Stimulated activated CD4-positive, alpha-beta T cell treated with anti-CD3 and anti-CD28 coated beads, Interleukin-4, amount 100 ng/mL, for 4 hours (primary cell): ENCODE measurements around the gene UNC13D.
"Not testable (repeated sequence)": the region's sequence is repeated elsewhere in the genome, so short reads cannot be mapped to it uniquely, and the experiment has no call there.

ENCODE experiments used
- DNase-seq, 2 experiments: peaks; one replicate each; pipeline ENCODE4 v3.0.0-alpha.2; 2020

The UNC13D gene

DNA sequence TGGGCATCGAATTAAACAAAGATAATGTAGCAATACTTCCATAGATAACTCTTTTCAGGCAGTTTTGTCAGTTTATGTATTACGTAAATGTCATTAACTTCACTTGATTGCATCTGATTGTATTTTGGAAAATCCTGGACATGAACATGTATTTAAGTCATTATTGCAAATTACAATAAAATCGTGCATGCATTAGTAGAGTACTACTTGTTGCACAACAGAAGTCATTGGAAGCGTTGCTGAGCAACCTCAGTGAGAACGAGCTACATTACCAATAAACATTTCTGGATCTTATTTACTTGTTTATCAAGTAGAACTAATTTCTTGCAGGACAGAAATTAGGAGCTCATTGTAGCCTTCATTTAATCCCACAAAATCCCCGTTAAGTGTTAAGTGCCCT, 53.0 kb downstream of the UNC13D start:
- no peak for DNase-seq

DNA sequence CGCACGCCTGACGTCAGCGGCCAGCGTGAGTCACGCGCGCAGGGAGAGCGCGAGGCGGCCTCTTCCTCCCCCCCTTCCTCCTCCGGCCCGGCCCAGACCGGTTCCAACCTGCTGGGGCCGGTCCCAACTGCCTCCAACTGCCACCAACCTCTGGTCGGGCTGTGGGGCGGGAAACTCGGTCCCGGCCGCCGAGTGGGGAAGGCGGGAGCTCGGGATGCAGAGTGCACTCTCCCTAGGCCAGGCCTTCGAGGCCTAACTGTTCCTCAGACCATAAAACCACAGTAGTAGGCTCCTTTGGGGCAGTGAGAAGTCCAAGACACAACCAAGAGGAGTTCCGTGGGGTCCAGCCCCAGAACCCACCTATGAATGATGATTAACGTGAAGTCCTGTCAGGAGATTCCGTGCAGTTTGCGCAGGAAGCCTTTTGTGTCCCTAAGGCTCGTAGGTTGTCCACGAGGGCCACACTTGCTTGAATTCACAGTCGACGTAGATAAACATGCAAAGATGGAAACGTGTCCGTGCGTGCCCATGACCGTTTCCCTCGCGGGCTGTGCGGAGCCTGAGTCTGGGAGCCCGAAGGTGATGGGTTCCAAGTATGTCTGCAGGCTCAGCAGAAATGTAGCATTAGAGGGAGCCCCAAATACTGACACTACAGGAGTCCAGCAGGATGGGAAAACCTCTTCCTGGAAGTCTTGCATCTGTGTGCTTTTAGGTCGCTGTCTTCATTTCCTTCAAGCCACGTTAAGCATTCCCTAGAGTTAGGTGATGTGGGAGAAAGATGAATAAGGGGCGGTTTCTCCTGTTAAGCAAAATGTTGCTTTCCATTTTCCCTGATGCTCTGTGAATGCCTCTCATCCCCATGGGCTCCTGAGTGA, 59.0 kb downstream of the UNC13D start:
- peak; percentile 83 to 84 for DNase-seq

DNA sequence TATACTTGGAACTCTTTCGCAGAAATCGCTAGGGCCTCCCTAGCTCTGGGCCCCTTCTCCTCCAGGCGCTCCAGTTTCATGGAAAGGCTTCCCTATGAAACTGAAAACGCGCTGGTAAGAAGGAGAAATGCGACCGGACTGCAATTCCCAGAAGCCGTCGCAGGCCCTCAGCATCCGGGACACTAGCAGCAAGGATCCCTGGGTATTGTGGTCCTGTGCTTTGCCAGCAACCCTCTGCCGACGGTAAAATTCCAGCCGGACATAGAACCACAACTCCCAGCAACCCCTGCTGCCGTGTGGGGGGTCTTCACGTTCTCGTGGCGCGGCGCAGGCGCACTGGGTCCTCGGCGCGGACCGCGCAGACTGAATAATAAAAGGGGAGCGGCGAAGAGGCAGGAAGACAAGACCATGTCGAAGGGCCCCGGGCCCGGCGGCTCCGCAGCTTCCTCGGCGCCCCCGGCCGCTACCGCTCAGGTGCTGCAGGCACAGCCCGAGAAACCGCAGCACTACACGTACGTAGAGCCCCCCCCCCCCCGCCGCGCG, 59.7 kb downstream of the UNC13D start, which contains the start of gene UNK:
Gene UNK (plus strand): TSS at position 334 of the 543 bp plus-strand sequence. CDS start 75 bp downstream, at position 409.
- peak; percentile 86 to 97 for DNase-seq

DNA sequence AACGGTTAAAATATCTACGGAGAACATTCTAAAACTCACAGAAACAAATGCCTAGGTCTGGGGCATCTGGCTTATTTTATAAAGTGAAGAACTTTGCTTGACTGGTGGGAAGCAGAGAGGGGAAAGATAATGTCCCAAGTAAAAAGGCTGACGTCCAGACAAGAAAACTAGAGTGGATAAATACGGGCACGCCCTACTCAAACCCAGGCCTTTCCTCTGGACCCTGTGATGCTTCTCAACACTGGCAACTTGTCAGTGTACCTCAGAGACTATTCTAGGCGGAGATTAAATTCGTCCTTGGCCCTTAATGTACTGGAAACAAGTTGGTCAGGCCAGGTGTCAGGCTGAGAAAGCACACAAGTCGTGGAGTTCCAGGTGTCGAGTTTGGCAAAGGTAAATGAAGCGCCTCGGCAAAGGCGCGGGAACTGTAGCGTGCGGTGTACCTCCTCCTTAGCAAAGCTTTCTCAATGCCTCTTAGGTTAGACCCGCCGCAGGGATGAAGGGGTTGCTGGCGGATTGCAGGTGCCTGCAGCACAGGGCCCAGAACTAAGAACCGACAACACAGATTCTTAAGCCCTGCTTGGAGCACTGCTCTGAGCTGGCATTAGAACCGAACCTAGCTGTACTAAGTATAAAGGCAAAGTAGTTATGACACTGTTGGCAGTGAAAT, 60.3 kb downstream of the UNC13D start:
- no peak for DNase-seq

DNA sequence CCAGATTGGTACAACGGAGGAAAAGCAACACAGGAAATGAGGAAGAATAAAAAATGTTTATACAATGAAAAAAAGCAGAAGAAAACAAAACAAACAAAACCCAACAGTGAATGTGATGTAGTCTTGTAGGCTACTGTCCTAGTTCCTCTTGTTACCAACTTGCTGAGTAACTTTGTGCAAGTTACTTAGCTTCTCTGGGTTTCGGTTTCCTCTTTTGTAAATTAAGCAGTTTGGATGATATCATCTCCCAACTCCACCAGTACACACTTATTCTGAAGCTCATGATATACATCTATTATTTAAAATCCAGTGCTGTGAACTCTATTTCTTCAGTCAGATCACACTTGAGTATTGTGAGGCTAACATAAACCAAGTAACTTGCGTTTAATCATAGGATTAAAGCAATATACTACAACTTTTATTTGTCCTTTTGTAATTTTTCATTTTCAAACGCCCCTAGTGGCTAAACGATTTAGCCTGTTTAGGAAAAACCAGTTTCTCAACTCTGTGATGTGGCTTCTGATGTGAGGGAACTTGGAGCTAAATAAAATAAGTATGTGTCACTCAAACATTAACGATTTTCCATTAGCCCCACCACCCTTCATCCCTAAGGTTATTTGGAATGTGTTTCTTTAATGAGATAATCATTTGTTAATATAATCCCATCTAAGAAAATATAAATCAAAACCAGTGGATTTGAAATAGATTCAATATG, 61.0 kb downstream of the UNC13D start:
- DNase-seq, result no peak

DNA sequence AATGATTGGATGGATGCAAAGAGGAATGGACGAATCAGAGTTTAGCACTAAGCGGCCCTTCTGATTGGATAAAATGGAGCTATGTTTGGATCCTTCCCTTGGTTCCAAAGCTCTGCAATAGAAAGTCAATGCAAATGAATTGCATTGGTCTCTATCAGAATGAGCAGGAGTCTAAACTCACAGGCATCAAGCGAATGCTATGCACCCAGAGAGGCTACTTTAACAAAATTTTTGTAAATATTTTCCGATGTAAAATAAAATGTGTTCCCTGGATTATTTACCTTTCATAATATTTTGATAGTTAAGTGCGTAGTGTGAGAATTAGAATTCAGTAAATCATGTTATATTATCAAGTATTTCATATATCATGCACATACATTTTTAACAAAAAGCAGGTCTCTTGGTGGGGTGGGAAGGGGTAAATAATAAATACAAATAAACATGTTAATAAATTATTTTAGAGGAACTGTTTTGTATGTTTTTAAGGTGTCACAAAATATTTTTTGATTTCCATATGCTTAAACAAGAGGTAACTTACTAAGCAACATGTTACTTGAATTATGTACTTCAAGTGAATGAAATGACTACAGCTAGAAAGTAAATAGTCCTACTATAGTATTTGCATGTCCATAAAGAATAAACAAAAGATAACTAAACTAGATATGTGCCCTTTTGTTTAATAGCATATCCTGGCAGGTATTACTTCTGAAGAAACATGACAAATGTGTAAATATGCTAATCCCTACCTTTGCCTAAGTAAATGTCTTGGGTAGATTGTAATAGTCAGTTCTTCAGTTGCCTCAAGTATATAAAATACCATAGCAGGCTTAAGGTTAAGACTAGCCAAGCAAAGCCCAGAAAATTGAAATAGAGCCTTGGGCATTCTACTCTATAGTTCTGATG, 64.0 kb downstream of the UNC13D start:
- no peak for DNase-seq

DNA sequence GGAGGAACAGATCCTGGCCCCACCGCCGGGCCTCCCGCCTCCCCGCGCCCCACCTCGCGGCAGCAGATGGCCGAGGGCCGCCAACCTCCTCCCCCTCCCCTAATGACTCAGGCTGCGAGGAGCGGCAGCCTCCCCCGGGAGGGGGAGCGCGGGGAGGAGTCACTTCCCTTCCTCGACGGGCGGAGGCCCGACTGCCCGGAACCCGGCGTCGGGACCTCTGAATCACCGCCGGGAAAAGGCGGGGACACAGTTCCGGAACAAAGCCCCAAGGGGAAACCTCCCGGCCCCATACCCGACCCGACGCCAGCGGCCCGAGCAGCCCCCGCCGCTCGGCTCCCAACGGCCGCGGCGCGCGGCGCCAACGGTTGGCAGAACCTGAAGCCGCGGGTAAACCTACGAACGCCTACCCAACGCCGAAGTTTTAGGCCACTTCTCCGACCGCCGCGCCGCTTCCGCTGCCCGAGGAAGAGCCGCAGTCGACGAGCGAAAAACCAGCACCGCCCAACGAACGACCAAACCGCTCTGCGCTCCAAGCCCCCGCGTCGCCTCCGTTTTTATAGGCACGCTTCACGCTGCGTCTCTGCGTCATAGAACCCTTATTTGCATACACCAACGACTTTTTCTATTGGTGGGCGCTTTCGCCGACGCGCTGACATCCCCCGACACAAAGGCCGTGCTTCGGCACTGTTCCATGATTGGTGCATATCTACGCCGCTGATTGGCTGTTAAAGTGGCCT, 64.8 kb downstream of the UNC13D start:
- peak; percentile 88 to 96 for DNase-seq

DNA sequence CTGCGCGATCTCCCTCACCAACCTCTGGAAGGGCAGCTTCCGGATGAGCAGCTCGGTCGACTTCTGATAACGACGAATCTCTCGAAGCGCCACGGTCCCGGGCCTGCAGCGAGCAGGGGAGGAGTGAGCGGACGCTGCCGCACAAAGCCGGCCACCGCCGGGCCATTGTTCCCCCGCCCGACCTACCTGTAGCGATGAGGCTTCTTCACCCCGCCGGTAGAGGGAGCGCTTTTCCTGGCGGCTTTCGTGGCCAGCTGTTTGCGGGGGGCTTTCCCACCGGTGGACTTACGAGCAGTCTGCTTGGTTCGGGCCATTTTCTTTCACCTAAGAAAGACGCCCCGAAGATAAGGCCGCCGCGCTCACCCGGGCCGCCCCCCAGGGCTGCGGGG, 65.3 kb downstream of the UNC13D start:
- no peak for DNase-seq

DNA sequence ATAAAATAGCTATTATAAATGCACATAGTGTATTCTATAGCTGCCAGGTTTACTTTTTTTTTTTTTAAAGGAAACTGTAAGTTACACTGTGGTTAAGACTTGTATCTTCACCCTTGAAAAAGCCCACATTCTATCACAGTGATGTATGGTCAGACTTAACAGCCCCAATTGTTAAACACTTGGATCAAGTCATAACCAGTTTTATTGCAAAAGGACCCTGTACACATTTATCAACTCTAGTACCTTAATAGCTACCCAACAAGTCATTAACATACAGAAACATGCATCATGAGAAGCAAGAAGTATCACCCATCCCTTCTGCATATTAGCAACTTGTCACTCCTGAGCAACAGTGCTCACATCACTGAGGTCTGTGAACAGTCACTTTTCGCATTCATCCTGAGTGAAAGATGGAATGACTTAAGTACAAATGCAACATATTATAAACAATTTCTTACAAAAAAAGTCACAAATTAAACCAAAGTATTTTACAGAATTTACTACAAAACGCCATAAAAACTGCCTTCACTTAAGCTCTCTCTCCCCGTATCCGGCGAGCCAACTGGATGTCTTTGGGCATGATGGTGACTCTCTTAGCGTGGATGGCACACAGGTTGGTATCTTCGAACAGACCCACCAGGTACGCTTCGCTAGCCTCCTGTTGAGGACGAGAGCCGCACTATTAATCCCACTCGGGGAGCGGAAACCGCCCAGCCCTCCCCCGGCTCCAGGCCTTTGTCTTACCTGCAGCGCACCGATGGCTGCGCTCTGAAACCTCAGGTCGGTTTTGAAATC, 65.9 kb downstream of the UNC13D start:
- DNase-seq, result not testable (repeated sequence)

DNA sequence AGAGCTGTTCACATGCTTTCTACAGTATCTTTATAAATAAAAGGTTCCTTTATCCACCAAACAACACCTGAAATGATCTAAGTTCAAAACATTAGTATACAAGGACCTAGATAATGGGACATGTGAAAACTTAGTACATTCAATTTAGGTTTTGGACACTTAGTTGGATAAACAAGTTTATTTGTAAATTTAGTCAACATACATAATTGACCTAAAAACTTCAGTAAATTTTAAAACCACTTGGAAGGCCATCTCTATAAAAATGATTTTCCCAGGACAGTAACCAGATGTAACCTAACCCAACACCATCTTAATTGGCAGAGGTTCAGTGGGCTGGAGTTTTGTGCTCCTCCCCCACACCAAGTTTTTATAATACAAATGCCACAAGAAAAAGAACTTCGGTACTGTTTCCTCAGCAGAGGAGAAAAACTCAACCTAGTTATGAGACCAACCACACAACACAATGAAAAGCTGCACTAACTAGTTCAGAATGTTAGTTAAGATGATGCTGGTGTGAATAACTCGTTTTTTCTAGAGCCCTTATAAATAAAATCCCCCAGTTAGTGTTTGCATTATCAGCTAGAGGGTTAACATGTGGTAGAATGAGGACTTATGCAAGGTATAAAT, 66.8 kb downstream of the UNC13D start:
- DNase-seq, result no peak
